Measurements from ENCODE around the gene OR10C1.

The OR10C1 gene

DNA sequence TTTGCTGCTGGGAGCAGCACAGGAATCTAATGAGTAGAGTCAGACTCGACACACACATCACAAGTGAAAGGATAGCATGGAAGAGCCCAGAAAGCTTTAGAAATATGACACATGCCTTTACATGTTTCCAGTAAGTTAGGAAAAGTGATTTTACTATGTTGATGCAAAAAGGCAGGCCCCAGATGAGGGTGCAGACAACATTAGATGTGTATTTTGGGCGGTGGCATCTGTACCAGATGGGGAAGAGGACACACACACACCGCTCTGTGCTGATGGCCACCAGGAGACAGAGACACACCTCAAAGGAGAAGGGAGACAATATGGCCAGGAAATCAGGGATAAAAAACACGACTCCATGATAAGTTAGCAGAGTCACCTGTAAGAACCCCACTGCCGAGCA is 48.0 kb downstream of the OR10C1 start:
- H3K4me3 ChIP-seq (ENCODE audit: low read depth, low read length, poor library complexity, severe bottlenecking): no peak overlapping the region

DNA sequence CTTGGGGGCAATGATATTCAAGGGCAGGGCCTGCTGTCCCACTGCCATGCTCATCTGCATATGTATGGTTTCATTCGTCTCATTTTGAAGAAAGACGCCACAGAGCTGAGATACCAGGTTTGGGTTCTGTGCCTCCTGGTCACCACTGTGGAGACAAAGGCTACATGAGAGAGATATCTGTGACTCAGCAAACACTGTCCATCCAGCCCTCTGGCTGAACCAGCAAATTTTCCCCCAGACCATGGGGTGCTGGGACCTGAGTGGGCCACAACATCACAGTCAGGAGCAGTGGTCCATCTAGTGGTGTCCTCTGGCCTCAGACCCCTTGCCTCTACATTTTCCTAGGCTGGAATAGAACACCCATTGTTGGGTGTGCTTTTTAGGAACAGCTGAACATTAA is 48.6 kb downstream of the OR10C1 start, which contains the start of gene MAS1L:
Gene MAS1L (minus strand): TSS at position 297 of the 400 bp plus-strand sequence. CDS start 54 bp downstream, at position 243.
- Histone ChIP-seq H3K9me3 (ENCODE audit: low read length) (no peaks in the 10 kb centered on the region), H3K4me3 (ENCODE audit: low read depth, low read length, poor library complexity, severe bottlenecking) (no peak within 1 kb of the TSS), H3K4me2 (ENCODE audit: low read length) (no peak within 1 kb of the TSS), H2AFZ (ENCODE audit: low read length) (no peak within 1 kb of the TSS), H3K9ac (ENCODE audit: low read length) (no peak within 1 kb of the TSS), H3K27ac (ENCODE audit: low read depth, low read length, poor library complexity, severe bottlenecking) (no peak within 1 kb of the TSS), H3K4me1 (ENCODE audit: insufficient read depth, low read length, severe bottlenecking) (no peaks in the 10 kb centered on the region), H3F3A (ENCODE audit: insufficient read depth, low read length) (no peaks in the 10 kb centered on the region), H3K27me3 (ENCODE audit: insufficient read depth, low read length) (no peaks in the 10 kb centered on the region), H3K9me2 (ENCODE audit: low read depth, low read length) (no peaks in the 10 kb centered on the region), H4K20me1 (ENCODE audit: insufficient read depth, low read length) (no peaks in the 10 kb centered on the region), H3K36me3 (ENCODE audit: insufficient read depth, low read length) (no peaks in the 10 kb centered on the region), H3K79me2 (ENCODE audit: insufficient read depth, low read length) (no peaks in the 10 kb centered on the region)
- TF ChIP-seq, protein P1, sequence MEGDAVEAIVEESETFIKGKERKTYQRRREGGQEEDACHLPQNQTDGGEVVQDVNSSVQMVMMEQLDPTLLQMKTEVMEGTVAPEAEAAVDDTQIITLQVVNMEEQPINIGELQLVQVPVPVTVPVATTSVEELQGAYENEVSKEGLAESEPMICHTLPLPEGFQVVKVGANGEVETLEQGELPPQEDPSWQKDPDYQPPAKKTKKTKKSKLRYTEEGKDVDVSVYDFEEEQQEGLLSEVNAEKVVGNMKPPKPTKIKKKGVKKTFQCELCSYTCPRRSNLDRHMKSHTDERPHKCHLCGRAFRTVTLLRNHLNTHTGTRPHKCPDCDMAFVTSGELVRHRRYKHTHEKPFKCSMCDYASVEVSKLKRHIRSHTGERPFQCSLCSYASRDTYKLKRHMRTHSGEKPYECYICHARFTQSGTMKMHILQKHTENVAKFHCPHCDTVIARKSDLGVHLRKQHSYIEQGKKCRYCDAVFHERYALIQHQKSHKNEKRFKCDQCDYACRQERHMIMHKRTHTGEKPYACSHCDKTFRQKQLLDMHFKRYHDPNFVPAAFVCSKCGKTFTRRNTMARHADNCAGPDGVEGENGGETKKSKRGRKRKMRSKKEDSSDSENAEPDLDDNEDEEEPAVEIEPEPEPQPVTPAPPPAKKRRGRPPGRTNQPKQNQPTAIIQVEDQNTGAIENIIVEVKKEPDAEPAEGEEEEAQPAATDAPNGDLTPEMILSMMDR (IDR thresholded peaks at IDR 0.05; ENCODE audit: low read length): no peak
- no peak for TF ChIP-seq EZH2 (IDR thresholded peaks at IDR 0.05; ENCODE audit: borderline replicate concordance, low read length)

More for the DNA sequence above, 48.0 kb downstream of the OR10C1 start:
- no peaks in the 10 kb centered on the region for H3K9me3 ChIP-seq (ENCODE audit: low read length)
- H3K27me3 ChIP-seq (ENCODE audit: insufficient read depth, low read length): no peaks in the 10 kb centered on the region
- H3K79me2 ChIP-seq (ENCODE audit: insufficient read depth, low read length): no peaks in the 10 kb centered on the region
- no peak overlapping the region for H3K4me2 ChIP-seq (ENCODE audit: low read length)
- no peaks in the 10 kb centered on the region for H3K36me3 ChIP-seq (ENCODE audit: insufficient read depth, low read length)
- H2AFZ ChIP-seq (ENCODE audit: low read length): no peak overlapping the region
- H3F3A ChIP-seq (ENCODE audit: insufficient read depth, low read length): no peaks in the 10 kb centered on the region
- H4K20me1 ChIP-seq (ENCODE audit: insufficient read depth, low read length): no peaks in the 10 kb centered on the region
- TF ChIP-seq, protein P1 (IDR thresholded peaks at IDR 0.05; ENCODE audit: low read length): no peak
- TF ChIP-seq EZH2 (IDR thresholded peaks at IDR 0.05; ENCODE audit: borderline replicate concordance, low read length): no peak
- H3K9ac ChIP-seq (ENCODE audit: low read length): no peak overlapping the region
- no peaks in the 10 kb centered on the region for H3K9me2 ChIP-seq (ENCODE audit: low read depth, low read length)
- H3K4me1 ChIP-seq (ENCODE audit: insufficient read depth, low read length, severe bottlenecking): no peaks in the 10 kb centered on the region
- H3K27ac ChIP-seq (ENCODE audit: low read depth, low read length, poor library complexity, severe bottlenecking): no peak overlapping the region

GRCh38 chr6:29488874-29489273 is 49.8 kb downstream of the OR10C1 start:
- no peak overlapping the region for H2AFZ ChIP-seq (ENCODE audit: low read length)
- H3K9ac ChIP-seq (ENCODE audit: low read length): no peak overlapping the region
- TF ChIP-seq EZH2 (IDR thresholded peaks at IDR 0.05; ENCODE audit: borderline replicate concordance, low read length): no peak
- TF ChIP-seq, protein P1 (IDR thresholded peaks at IDR 0.05; ENCODE audit: low read length): no peak

More at GRCh38 chr6:29488874-29489273, 49.8 kb downstream of the OR10C1 start:
- H3K4me1 ChIP-seq (ENCODE audit: insufficient read depth, low read length, severe bottlenecking): no peaks in the 10 kb centered on the region
- no peaks in the 10 kb centered on the region for H3K27me3 ChIP-seq (ENCODE audit: insufficient read depth, low read length)
- H3F3A ChIP-seq (ENCODE audit: insufficient read depth, low read length): no peaks in the 10 kb centered on the region
- H3K4me3 ChIP-seq (ENCODE audit: low read depth, low read length, poor library complexity, severe bottlenecking): no peak overlapping the region
- no peaks in the 10 kb centered on the region for H3K36me3 ChIP-seq (ENCODE audit: insufficient read depth, low read length)
- no peaks in the 10 kb centered on the region for H4K20me1 ChIP-seq (ENCODE audit: insufficient read depth, low read length)
- H3K4me2 ChIP-seq (ENCODE audit: low read length): no peak overlapping the region
- H3K9me3 ChIP-seq (ENCODE audit: low read length): no peaks in the 10 kb centered on the region
- no peak overlapping the region for H3K27ac ChIP-seq (ENCODE audit: low read depth, low read length, poor library complexity, severe bottlenecking)
- H3K9me2 ChIP-seq (ENCODE audit: low read depth, low read length): no peaks in the 10 kb centered on the region
- H3K79me2 ChIP-seq (ENCODE audit: insufficient read depth, low read length): no peaks in the 10 kb centered on the region
